GM21381 (cell line): ENCODE data around the gene KLHL29.

ENCODE experiments used
- ATAC-seq: cut with Tn5 transposase; IDR thresholded peaks from one replicate; pipeline ENCODE4 v1.9.1; 2021; ENCODE audit warnings: mild to moderate bottlenecking, moderate library complexity; ENCODE audit not compliant: unreplicated experiment

Gene KLHL29

GRCh38 chr2:23601301-23601965, 216.5 kb downstream of the KLHL29 start:
- ATAC-seq = no peak

GRCh38 chr2:23602116-23602515, 217.1 kb downstream of the KLHL29 start:
- ATAC-seq = no peak

- no peak for ATAC-seq
Measured at GRCh38 chr2:23603156-23603555, 218.2 kb downstream of the KLHL29 start.

- ATAC-seq = no peak
Measured at GRCh38 chr2:23603581-23603980, 218.6 kb downstream of the KLHL29 start.

- no peak for ATAC-seq
Measured at GRCh38 chr2:23604731-23605130, 219.8 kb downstream of the KLHL29 start.

GRCh38 chr2:23605236-23605635, 220.3 kb downstream of the KLHL29 start:
- ATAC-seq = no peak

- ATAC-seq = no peak
Measured at GRCh38 chr2:23606196-23606595, 221.2 kb downstream of the KLHL29 start.

- no peak for ATAC-seq
Measured at GRCh38 chr2:23606968-23607367, 222.0 kb downstream of the KLHL29 start.

GRCh38 chr2:23607925-23608324, 222.9 kb downstream of the KLHL29 start:
- no peak for ATAC-seq

- no peak for ATAC-seq
Measured at GRCh38 chr2:23609254-23609653, 224.3 kb downstream of the KLHL29 start.

- ATAC-seq = no peak
Measured at GRCh38 chr2:23611839-23612238, 226.9 kb downstream of the KLHL29 start.

GRCh38 chr2:23614701-23615100, 229.7 kb downstream of the KLHL29 start:
- ATAC-seq = no peak

GRCh38 chr2:23615216-23616020, 230.4 kb downstream of the KLHL29 start:
- no peak for ATAC-seq

GRCh38 chr2:23616630-23617029, 231.7 kb downstream of the KLHL29 start:
- ATAC-seq = no peak

GRCh38 chr2:23617167-23617810, 232.3 kb downstream of the KLHL29 start:
- ATAC-seq = no peak

GRCh38 chr2:23617811-23618215, 232.8 kb downstream of the KLHL29 start:
- no peak for ATAC-seq

- ATAC-seq = no peak
Measured at GRCh38 chr2:23618265-23618664, 233.3 kb downstream of the KLHL29 start.

- no peak for ATAC-seq
Measured at GRCh38 chr2:23618794-23619530, 234.0 kb downstream of the KLHL29 start.

- ATAC-seq = no peak
Measured at GRCh38 chr2:23619941-23620340, 235.0 kb downstream of the KLHL29 start.

GRCh38 chr2:23620841-23621341, 235.9 kb downstream of the KLHL29 start:
- ATAC-seq = no peak

GRCh38 chr2:23621616-23622015, 236.6 kb downstream of the KLHL29 start:
- no peak for ATAC-seq
